A673 (cell line): Measurements from ENCODE around the gene ADAMTSL1. TPM values are rescaled to one million over a fixed set of nuclear protein-coding genes. Genes with fewer than 3 reads are reported as not detected.

Experiments
- BruUV-seq: library from RNA; stranded (reverse); fragments of 400-500 nt; replicated peaks from 2 replicates; lab custom pipeline; 2021; lab: Mats Ljungman, UMichigan
- CTCF ChIA-PET: fragments of 300-600 bp; sonication (Branson Sonifier 250); formaldehyde crosslinking; loops from one replicate; lab custom pipeline; 2022; ENCODE audit warnings: antibody characterized with exemption; lab: Charles Lee
- POLR2A ChIA-PET: fragments of 300-600 bp; sonication (Branson Sonifier 250); formaldehyde crosslinking; loops from one replicate; lab custom pipeline; 2022; ENCODE audit warnings: antibody characterized with exemption; ENCODE audit not compliant: low non-redundant PET; lab: Charles Lee
- DNase-seq: peaks from one replicate; pipeline ENCODE4 v3.0.0-alpha.2; 2015; ENCODE audit warnings: low spot score
- H3K27ac ChIP-seq: fragments of 200-600 bp; sonication (generic); 2 replicates; pipeline ENCODE4 v1.5.1; 2016; ENCODE audit warnings: mixed run types, low read depth, mild to moderate bottlenecking, mixed read lengths, antibody characterized with exemption, low read length; ENCODE audit not compliant: poor library complexity, severe bottlenecking
- H3K27me3 ChIP-seq: fragments of 200-600 bp; sonication (generic); replicated peaks from 2 replicates; pipeline ENCODE4 v1.6.1; 2017; ENCODE audit warnings: mixed run types, low read depth, mild to moderate bottlenecking, mixed read lengths, antibody characterized with exemption, low read length; ENCODE audit not compliant: insufficient read depth, poor library complexity
- H3K36me3 ChIP-seq: fragments of 200-600 bp; sonication (generic); 2 replicates; pipeline ENCODE4 v1.6.1; 2016; ENCODE audit warnings: mixed run types, mild to moderate bottlenecking, mixed read lengths, antibody characterized with exemption, low read length; ENCODE audit not compliant: insufficient read depth, poor library complexity, severe bottlenecking
- H3K4me1 ChIP-seq: fragments of 200-600 bp; sonication (generic); 2 replicates; pipeline ENCODE4 v1.6.1; 2017; ENCODE audit warnings: mixed run types, mild to moderate bottlenecking, mixed read lengths, antibody characterized with exemption, low read length; ENCODE audit not compliant: insufficient read depth, poor library complexity, severe bottlenecking
- H3K4me3 ChIP-seq: fragments of 200-600 bp; sonication (generic); 2 replicates; pipeline ENCODE4 v1.5.1; 2016; ENCODE audit warnings: low read depth, mixed run types, mild to moderate bottlenecking, mixed read lengths, low read length; ENCODE audit not compliant: poor library complexity, severe bottlenecking
- H3K9me3 ChIP-seq: fragments of 200-600 bp; sonication (generic); 2 replicates; pipeline ENCODE4 v1.6.1; 2016; ENCODE audit warnings: mixed run types, low read depth, mild to moderate bottlenecking, mixed read lengths, antibody characterized with exemption, low read length; ENCODE audit not compliant: poor library complexity, severe bottlenecking
- CTCF ChIP-seq: fragments of 300-800, 200-600 bp; sonication (generic); conservative IDR thresholded peaks from 2 replicates; pipeline ENCODE4 v1.5.1; 2017; ENCODE audit warnings: low read depth, mild to moderate bottlenecking, antibody characterized with exemption, low read length, moderate library complexity, mixed read lengths
- EZH2 ChIP-seq: fragments of 200-600 bp; sonication (generic); IDR thresholded peaks from 2 replicates; pipeline ENCODE4 v1.6.1; 2017; ENCODE audit warnings: borderline replicate concordance, low read depth, mild to moderate bottlenecking, mixed read lengths, antibody characterized with exemption, low read length; ENCODE audit not compliant: poor library complexity, severe bottlenecking
- intact Hi-C: fragments of 100-400 bp; cut with micrococcal nuclease; formaldehyde crosslinking; loops from one replicate; pipeline ENCODE4 v1.10.0; 2022; ENCODE audit not compliant: unreplicated experiment
- total RNA-seq: library from RNA; stranded (reverse); gene quantifications from 2 replicates; pipeline ENCODE4 v1.2.3, GENCODE V29; 2021

ADAMTSL1 gene
- total RNA-seq, 1 experiment from 2014 or later = not detected

DNA sequence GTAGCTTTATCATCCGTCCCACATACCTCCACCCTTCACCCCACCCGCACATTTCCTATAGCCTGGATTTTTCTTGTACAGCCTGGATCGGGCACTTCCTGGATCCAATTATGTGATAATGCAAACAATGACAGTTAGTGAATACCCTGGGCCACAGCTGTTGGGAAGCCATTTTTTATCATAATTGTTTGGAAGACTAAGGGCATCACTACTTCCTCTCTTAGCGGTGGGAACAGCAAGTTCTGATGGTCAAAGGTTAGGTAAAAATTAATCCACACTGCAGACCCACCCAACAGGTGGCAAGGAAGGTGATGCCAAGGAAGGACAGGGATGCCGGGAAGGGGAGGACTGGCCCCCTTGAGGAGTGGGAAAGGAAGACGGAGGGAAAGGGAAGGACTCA is 375.3 kb downstream of the ADAMTSL1 start:
- Histone ChIP-seq H3K4me1 (no peaks in the 10 kb centered on the region), H3K4me3 (no peak overlapping the region), H3K27ac (no peak overlapping the region), H3K36me3 (no peaks in the 10 kb centered on the region), H3K9me3 (no peaks in the 10 kb centered on the region), H3K27me3 (no peaks in the 10 kb centered on the region)
- intact Hi-C loops = no loop called here
- no peak for DNase-seq
- TF ChIP-seq CTCF (no peak), EZH2 (no peak)
- ChIA-PET POLR2A (no interaction called here), CTCF (no interaction called here)
- BruUV-seq = no TSS peak

DNA sequence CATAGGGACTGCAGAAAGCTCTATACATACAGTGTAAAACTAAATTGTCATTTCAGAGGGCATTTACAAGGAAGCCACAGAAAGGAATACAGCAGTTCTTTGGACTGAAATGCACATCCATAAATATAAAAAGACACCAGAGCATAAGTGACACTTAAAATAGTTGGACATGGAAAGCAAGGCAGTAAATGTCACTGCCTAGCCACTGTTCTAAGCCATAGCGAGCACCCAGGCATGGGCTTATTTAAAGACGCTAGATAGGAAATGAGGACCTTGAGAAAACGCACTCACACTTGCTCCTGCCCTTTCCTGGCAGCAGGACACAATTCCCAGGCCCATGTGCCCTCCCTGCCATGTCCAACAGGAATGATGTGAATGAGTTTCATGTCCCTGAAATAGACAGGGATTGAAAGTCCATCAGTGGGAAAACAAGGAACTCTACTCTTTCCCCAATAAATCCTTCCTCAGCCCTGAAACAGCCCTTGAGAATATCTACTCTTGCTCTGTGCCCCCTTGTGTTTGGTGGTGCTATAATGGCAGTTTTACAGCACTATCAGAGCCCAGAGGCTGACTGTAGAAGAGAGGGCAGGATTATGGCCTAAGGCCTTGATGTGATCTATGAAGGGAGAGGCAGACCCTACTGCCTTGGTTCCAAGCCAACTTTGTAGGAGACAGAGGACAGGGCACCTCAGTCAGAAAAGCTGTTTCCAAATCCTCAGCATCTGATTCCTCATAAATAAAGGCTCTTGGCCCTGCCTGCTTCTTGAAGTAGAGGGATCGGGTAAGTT is 376.1 kb downstream of the ADAMTSL1 start:
- Histone ChIP-seq H3K4me1 (no peaks in the 10 kb centered on the region), H3K27ac (no peak overlapping the region), H3K4me3 (no peak overlapping the region), H3K9me3 (no peaks in the 10 kb centered on the region), H3K36me3 (no peaks in the 10 kb centered on the region), H3K27me3 (no peaks in the 10 kb centered on the region)
- intact Hi-C loops = no loop called here
- DNase-seq = no peak
- no peak for TF ChIP-seq EZH2
- no peak for TF ChIP-seq CTCF
- CTCF ChIA-PET = no interaction called here
- POLR2A ChIA-PET = no interaction called here
- BruUV-seq = no TSS peak

GRCh38 chr9:18851069-18851795 is 377.3 kb downstream of the ADAMTSL1 start:
- intact Hi-C loops = no loop called here
- Histone ChIP-seq H3K4me3 (no peak overlapping the region), H3K4me1 (no peaks in the 10 kb centered on the region), H3K9me3 (no peaks in the 10 kb centered on the region), H3K27me3 (no peaks in the 10 kb centered on the region), H3K27ac (no peak overlapping the region), H3K36me3 (no peaks in the 10 kb centered on the region)
- POLR2A ChIA-PET = no interaction called here
- CTCF ChIA-PET = no interaction called here
- DNase-seq = no peak
- BruUV-seq = no TSS peak
- no peak for TF ChIP-seq CTCF
- no peak for TF ChIP-seq EZH2
